Left lung (tissue), 10 donors: ENCODE results near the gene PRDM10. TPM values are rescaled to one million over a fixed set of nuclear protein-coding genes. Genes with fewer than 3 reads are reported as not detected.

Experiments
- ATAC-seq: fragments of 200-7000 bp; cut with Tn5 transposase; one replicate; pipeline ENCODE4 v1.9.1; 2020; ENCODE audit warnings: moderate library complexity
- DNase-seq, 4 donors: peaks; one replicate each; pipeline ENCODE4 v3.0.0-alpha.2; 2013 to 2020
- H3K27ac ChIP-seq, 2 donors: fragments of 200-600 bp; sonication (generic) in 1 of 2; one replicate each; pipeline versions ENCODE4 v1.5.0 to v1.8.0; 2020 to 2021
- H3K27me3 ChIP-seq, 2 donors: fragments of 200-600 bp; sonication (generic) in 1 of 2; one replicate each; pipeline versions ENCODE4 v1.5.0 to v1.8.0; 2020 to 2021
- H3K36me3 ChIP-seq, 2 donors: fragments of 200-600 bp; sonication (generic) in 1 of 2; one replicate each; pipeline versions ENCODE4 v1.5.0 to v1.8.0; 2020 to 2021
- H3K4me1 ChIP-seq, 2 donors: fragments of 200-600 bp; one replicate each; pipeline ENCODE4 v1.8.0; 2021
- H3K4me3 ChIP-seq, 2 donors: fragments of 200-600 bp; sonication (generic) in 1 of 2; one replicate each; pipeline versions ENCODE4 v1.5.0 to v1.8.0; 2020 to 2021; ENCODE audit warnings: mild to moderate bottlenecking in 1 of 2
- H3K9me3 ChIP-seq, 2 donors: fragments of 200-600 bp; sonication (generic) in 1 of 2; one replicate each; pipeline versions ENCODE4 v1.5.0 to v1.8.0; 2020 to 2021
- intact Hi-C, 2 donors: fragments of 100-400 bp; cut with DNase I; formaldehyde crosslinking; loops; one replicate each; pipeline versions ENCODE4 v1.11.2 to v1.14.2; 2022
- polyA plus RNA-seq, 6 donors: library from polyadenylated mRNA; unstranded; fragments of 120-200 nt; gene quantifications; one replicate each; pipeline ENCODE4 v1.2.1, GENCODE V29; 2013; ENCODE audit not compliant: insufficient read length in 6 of 6
- total RNA-seq, 2 donors: library from RNA; stranded (reverse); fragmentation: NEBNext Ultra II Directional; extraction: Animal tissue kit (Norgen Biotek cat#: 25700); gene quantifications; one replicate each; pipeline ENCODE4 v1.2.1, GENCODE V29; 2021
- TF ChIP-seq, protein P1 (sequence below), 2 donors: fragments of 200-600 bp; sonication (generic) in 1 of 2; IDR thresholded peaks; one replicate each; pipeline versions ENCODE4 v1.5.0 to v1.8.0; 2021; ENCODE audit warnings: antibody characterized with exemption in 2 of 2
- donor health status: DM: no; HTN: yes; CAD: no.
- donor health status: DM: no; HTN: no; CAD: no.

The PRDM10 gene
- total and polyA plus RNA-seq, 8 donors = 8.0 to 15.9 (median 10.6) TPM

DNA sequence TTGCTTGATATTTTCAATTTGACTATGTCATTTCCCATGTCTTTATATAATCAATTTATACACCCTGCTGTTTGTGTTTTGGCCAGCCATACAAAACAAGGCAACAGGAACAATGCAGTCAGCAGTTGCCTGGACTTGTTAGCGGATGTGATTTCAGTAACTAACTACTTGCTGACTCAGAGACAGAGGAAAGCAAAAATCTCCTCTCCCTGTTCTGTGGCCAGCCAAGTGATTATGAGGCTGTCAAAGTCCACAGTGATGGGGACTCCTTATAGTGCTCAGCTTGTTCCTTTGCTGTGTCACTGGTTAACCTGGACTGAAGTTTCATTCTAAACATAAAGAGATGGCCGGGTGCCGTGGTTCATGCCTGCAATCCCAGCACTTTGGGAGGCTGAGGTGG is 34.4 kb upstream of the PRDM10 start:
- no peak overlapping the region for H3K4me3 ChIP-seq
- TF ChIP-seq, protein P1, sequence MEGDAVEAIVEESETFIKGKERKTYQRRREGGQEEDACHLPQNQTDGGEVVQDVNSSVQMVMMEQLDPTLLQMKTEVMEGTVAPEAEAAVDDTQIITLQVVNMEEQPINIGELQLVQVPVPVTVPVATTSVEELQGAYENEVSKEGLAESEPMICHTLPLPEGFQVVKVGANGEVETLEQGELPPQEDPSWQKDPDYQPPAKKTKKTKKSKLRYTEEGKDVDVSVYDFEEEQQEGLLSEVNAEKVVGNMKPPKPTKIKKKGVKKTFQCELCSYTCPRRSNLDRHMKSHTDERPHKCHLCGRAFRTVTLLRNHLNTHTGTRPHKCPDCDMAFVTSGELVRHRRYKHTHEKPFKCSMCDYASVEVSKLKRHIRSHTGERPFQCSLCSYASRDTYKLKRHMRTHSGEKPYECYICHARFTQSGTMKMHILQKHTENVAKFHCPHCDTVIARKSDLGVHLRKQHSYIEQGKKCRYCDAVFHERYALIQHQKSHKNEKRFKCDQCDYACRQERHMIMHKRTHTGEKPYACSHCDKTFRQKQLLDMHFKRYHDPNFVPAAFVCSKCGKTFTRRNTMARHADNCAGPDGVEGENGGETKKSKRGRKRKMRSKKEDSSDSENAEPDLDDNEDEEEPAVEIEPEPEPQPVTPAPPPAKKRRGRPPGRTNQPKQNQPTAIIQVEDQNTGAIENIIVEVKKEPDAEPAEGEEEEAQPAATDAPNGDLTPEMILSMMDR (IDR thresholded peaks at IDR 0.05) = no peak
- H3K27ac ChIP-seq = no peak overlapping the region
- no peaks in the 10 kb centered on the region for H3K36me3 ChIP-seq
- ATAC-seq (peak; percentile 81), DNase-seq (no peak)
- peaks cover 0 to 6% of the 10 kb centered on the region in 2 donors for H3K27me3 ChIP-seq
- H3K4me1 ChIP-seq = peaks cover 0 to 4% of the 10 kb centered on the region in 2 donors
- H3K9me3 ChIP-seq = no peaks in the 10 kb centered on the region
- intact Hi-C loops = no loop called here

DNA sequence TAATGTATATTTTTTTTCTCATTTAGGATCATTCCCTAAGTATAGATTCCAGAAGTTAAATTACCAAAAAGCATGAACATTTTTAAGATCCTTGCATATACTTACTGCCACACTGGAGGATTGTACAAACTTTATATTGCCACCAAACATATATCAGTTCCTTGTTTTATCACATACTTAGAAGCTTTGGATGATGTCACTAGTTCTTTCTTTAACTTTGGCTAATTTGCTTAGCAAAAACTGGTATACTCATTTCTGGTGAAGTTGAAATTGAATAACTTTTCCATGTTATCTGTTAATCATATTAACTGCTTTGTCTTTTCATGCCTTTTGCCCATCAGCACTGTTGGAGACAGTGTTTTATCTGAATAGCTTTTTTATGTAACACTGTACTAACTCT is 31.6 kb upstream of the PRDM10 start:
- no peak for ATAC-seq
- TF ChIP-seq, protein P1 (IDR thresholded peaks at IDR 0.05) = no peak
- no peak overlapping the region for H3K27ac ChIP-seq
- H3K4me1 ChIP-seq = no peaks in the 10 kb centered on the region
- H3K4me3 ChIP-seq = no peak overlapping the region
- no peaks in the 10 kb centered on the region for H3K9me3 ChIP-seq
- intact Hi-C loops = no loop called here
- DNase-seq = no peak
- H3K27me3 ChIP-seq = peaks cover 0 to 6% of the 10 kb centered on the region in 2 donors
- H3K36me3 ChIP-seq = no peaks in the 10 kb centered on the region

DNA sequence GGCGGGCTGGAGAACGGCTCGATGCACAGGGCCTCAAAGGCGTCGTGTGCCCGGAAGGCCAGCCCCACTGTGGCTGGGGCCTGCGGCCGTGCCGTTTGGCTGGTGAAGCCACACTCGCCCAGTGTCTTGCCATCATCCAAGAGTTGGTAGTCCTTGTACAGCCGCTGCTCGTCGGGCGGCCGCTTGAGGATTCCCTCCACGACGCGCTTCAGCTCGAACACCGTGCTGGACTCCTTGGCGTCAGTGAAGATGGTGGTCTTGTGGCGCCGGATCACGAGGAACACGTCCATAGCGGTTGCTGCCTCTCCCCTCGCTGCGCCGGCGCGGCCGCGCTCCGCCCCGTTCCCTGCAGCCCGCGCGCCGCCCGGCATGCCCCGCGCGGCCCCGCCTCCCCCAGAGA is 30.3 kb upstream of the PRDM10 start:
- Histone ChIP-seq H3K4me3 (no peak overlapping the region), H3K9me3 (no peaks in the 10 kb centered on the region), H3K27me3 (no peaks in the 10 kb centered on the region), H3K4me1 (no peaks in the 10 kb centered on the region), H3K36me3 (no peaks in the 10 kb centered on the region), H3K27ac (no peak overlapping the region)
- intact Hi-C loops = no loop called here
- TF ChIP-seq, protein P1 (IDR thresholded peaks at IDR 0.05) = no peak
- DNase-seq = no peak
- ATAC-seq = no peak

DNA sequence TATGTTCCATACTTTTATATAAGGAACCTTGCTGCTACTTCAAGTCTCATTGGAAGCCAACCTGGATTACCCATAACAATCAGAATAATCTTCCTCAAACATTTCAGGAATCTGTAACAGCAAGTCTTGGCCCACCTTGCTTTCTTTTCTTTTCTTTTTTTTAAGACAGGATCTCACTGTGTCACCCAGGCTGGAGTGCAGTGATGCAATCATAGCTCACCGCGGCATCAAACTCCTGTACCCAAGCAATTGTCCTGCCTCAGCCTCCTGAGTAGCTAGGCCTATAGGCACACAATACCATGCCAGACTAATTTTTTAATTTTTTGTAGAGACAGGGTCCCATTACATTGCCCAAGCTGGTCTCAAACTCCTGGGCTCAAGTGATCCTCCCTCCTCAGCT is 29.3 kb upstream of the PRDM10 start:
- H3K27ac ChIP-seq = no peak overlapping the region
- DNase-seq (no peak), ATAC-seq (no peak)
- TF ChIP-seq, protein P1 (IDR thresholded peaks at IDR 0.05) = no peak
- H3K9me3 ChIP-seq = no peaks in the 10 kb centered on the region
- no peaks in the 10 kb centered on the region for H3K4me1 ChIP-seq
- no peaks in the 10 kb centered on the region for H3K36me3 ChIP-seq
- intact Hi-C loops = no loop called here
- H3K27me3 ChIP-seq = no peaks in the 10 kb centered on the region
- no peak overlapping the region for H3K4me3 ChIP-seq

DNA sequence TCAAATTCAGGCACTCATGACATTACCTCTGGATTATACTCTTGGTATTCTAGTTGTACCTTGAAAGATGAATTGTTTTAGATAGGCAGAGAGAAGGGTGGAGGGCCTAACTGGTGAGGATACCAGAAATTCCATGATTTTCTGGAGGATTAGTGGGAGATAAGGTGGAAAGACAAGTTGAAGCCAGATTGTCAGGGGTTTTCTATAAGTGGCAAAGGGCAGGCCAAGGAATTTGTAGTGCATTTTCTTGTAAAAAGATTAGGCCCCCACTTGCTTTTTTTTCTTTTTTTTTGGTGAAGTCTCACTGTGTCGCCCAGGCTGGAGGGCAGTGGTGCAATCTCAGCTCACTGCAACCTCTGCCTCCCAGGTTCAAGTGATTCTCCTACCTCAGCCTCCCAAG is 28.4 kb upstream of the PRDM10 start:
- TF ChIP-seq, protein P1 (IDR thresholded peaks at IDR 0.05) = no peak
- H3K27ac ChIP-seq = no peak overlapping the region
- DNase-seq (no peak), ATAC-seq (no peak)
- no peaks in the 10 kb centered on the region for H3K27me3 ChIP-seq
- no peaks in the 10 kb centered on the region for H3K36me3 ChIP-seq
- no peaks in the 10 kb centered on the region for H3K9me3 ChIP-seq
- no peaks in the 10 kb centered on the region for H3K4me1 ChIP-seq
- intact Hi-C loops = no loop called here
- no peak overlapping the region for H3K4me3 ChIP-seq
